Calu3 (cell line): ENCODE measurements around the gene PIK3R1. TPM values are rescaled to one million over a fixed set of nuclear protein-coding genes. Genes with fewer than 3 reads are reported as not detected.

Experiments
- BruUV-seq: library from RNA; stranded (reverse); fragments of 400-500 nt; replicated peaks from 2 replicates; lab custom pipeline; 2021; lab: Mats Ljungman, UMichigan
- CTCF ChIA-PET: fragments of 300-600 bp; sonication (Branson Sonifier 250); formaldehyde crosslinking; loops from one replicate; lab custom pipeline; 2022; ENCODE audit warnings: antibody characterized with exemption; lab: Charles Lee
- DNase-seq: peaks from one replicate; pipeline ENCODE4 v3.0.0; 2022
- H3K27ac Mint-ChIP-seq: one replicate; pipeline ENCODE4 v1.8.0; 2022; ENCODE audit warnings: mixed read lengths; ENCODE audit not compliant: unreplicated experiment
- H3K27me3 Mint-ChIP-seq: one replicate; pipeline ENCODE4 v1.8.0; 2022; ENCODE audit warnings: mixed read lengths; ENCODE audit not compliant: unreplicated experiment
- H3K36me3 Mint-ChIP-seq: one replicate; pipeline ENCODE4 v1.8.0; 2022; ENCODE audit warnings: mild to moderate bottlenecking, moderate library complexity, mixed read lengths; ENCODE audit not compliant: insufficient read depth, unreplicated experiment
- H3K4me1 Mint-ChIP-seq: one replicate; pipeline ENCODE4 v1.8.0; 2022; ENCODE audit warnings: mild to moderate bottlenecking, low read depth, mixed read lengths; ENCODE audit not compliant: unreplicated experiment
- H3K4me3 Mint-ChIP-seq: one replicate; pipeline ENCODE4 v1.8.0; 2022; ENCODE audit warnings: mild to moderate bottlenecking, low read depth, moderate library complexity, mixed read lengths; ENCODE audit not compliant: unreplicated experiment
- H3K9me3 Mint-ChIP-seq: one replicate; pipeline ENCODE4 v1.8.0; 2022; ENCODE audit warnings: low read depth, mixed read lengths; ENCODE audit not compliant: unreplicated experiment
- CTCF ChIP-seq: fragments of 200-600 bp; IDR thresholded peaks from one replicate; pipeline ENCODE4 v1.8.0; 2022; ENCODE audit warnings: antibody characterized with exemption; ENCODE audit not compliant: unreplicated experiment
- intact Hi-C: fragments of 100-400 bp; cut with micrococcal nuclease; formaldehyde crosslinking; loops from one replicate; pipeline ENCODE4 v1.10.0; 2022; ENCODE audit not compliant: unreplicated experiment
- total RNA-seq: library from RNA; stranded (reverse); gene quantifications from 2 replicates; pipeline ENCODE4 v1.2.3, GENCODE V29; 2022

The PIK3R1 gene
- total RNA-seq, 1 experiment from 2014 or later: 74.8 TPM

GRCh38 chr5:68329554-68330255 lies 114.1 kb downstream of the PIK3R1 start:
- H3K9me3 Mint-ChIP-seq: peaks cover 4% of the 10 kb centered on the region
- no peak overlapping the region for H3K27ac Mint-ChIP-seq
- BruUV-seq: no TSS peak
- CTCF ChIA-PET: interaction anchor here (0.7 kb wide), 1 partner anchor 19 kb away, joined by 3 read pairs; no protein-coding TSS in a partner anchor
- H3K4me1 Mint-ChIP-seq: peaks cover 27% of the 10 kb centered on the region
- H3K36me3 Mint-ChIP-seq: no peaks in the 10 kb centered on the region
- H3K4me3 Mint-ChIP-seq: no peak overlapping the region
- intact Hi-C loops: loop anchor here (5.0 to 10.0 kb wide), 2 partner anchors 42 to 65 kb away; no protein-coding TSS in a partner anchor
- DNase-seq: no peak
- H3K27me3 Mint-ChIP-seq: no peaks in the 10 kb centered on the region
- TF ChIP-seq CTCF: no peak

DNA sequence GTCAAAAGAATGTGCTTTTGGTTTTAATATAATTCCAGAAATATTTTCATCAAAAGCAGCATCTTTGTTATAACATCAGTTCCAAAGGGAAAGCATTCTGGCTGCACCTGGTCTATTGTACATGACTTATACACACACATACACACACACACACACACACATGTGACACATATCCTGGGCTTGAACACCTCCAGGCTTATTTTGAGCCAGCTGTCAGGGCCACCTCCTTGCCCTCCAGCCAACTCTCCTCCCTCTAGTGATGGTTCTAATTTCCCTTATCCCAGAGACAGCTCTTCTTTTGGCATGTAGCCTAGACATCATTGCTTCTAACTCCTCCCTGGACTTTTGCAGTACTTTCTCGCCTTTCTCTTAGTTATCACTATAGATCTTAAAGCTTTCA lies 115.0 kb downstream of the PIK3R1 start:
- no peak for DNase-seq
- intact Hi-C loops: loop anchor here (5.0 to 10.0 kb wide), 2 partner anchors 43 to 64 kb away; no protein-coding TSS in a partner anchor
- no TSS peak for BruUV-seq
- H3K4me3 Mint-ChIP-seq: no peak overlapping the region
- H3K4me1 Mint-ChIP-seq: peaks cover 27% of the 10 kb centered on the region
- H3K27me3 Mint-ChIP-seq: no peaks in the 10 kb centered on the region
- H3K9me3 Mint-ChIP-seq: no peaks in the 10 kb centered on the region
- H3K36me3 Mint-ChIP-seq: no peaks in the 10 kb centered on the region
- CTCF ChIA-PET: interaction anchor here (0.7 kb wide), 1 partner anchor 20 kb away, joined by 3 read pairs; no protein-coding TSS in a partner anchor
- TF ChIP-seq CTCF: no peak
- H3K27ac Mint-ChIP-seq: no peak overlapping the region

- no peak for TF ChIP-seq CTCF
- Mint-ChIP-seq H3K9me3 (no peaks in the 10 kb centered on the region), H3K4me3 (no peak overlapping the region), H3K27ac (no peak overlapping the region), H3K27me3 (no peaks in the 10 kb centered on the region), H3K4me1 (peaks cover 27% of the 10 kb centered on the region), H3K36me3 (no peaks in the 10 kb centered on the region)
- BruUV-seq: no TSS peak
- CTCF ChIA-PET: no interaction called here
- DNase-seq: no peak
- intact Hi-C loops: loop anchor here (5.0 to 10.0 kb wide), 2 partner anchors 44 to 63 kb away; no protein-coding TSS in a partner anchor
Measured at GRCh38 chr5:68331192-68332079, 115.9 kb downstream of the PIK3R1 start.

GRCh38 chr5:68332080-68332451 lies 116.5 kb downstream of the PIK3R1 start:
- Mint-ChIP-seq H3K27ac (no peak overlapping the region), H3K4me1 (peaks cover 27% of the 10 kb centered on the region), H3K4me3 (no peak overlapping the region), H3K27me3 (no peaks in the 10 kb centered on the region), H3K36me3 (no peaks in the 10 kb centered on the region), H3K9me3 (no peaks in the 10 kb centered on the region)
- no TSS peak for BruUV-seq
- DNase-seq: no peak
- CTCF ChIA-PET: no interaction called here
- intact Hi-C loops: loop anchor here (5.0 to 10.0 kb wide), 2 partner anchors 45 to 63 kb away; no protein-coding TSS in a partner anchor
- TF ChIP-seq CTCF: no peak
